Gastroesophageal sphincter (tissue), 4 donors: ENCODE measurements around the gene C5orf63. TPM values are rescaled to one million over a fixed set of nuclear protein-coding genes. Genes with fewer than 3 reads are reported as not detected.

Experiments
- ATAC-seq: fragments of 150-250 bp; one replicate; pipeline ENCODE4 v1.9.1; 2016; ENCODE audit warnings: mild to moderate bottlenecking, moderate library complexity
- H3K27ac ChIP-seq, 4 donors: fragments of 200-600 bp; sonication (generic) in 3 of 4; 1 replicate in 3 of 4; 2 replicates in 1 of 4; pipeline ENCODE4 v1.5.1; 2016 to 2019
- H3K27me3 ChIP-seq: fragments of 200-600 bp; sonication (generic); one replicate; pipeline ENCODE4 v1.5.1; 2019
- H3K36me3 ChIP-seq, 2 donors: fragments of 200-600 bp; sonication (generic); one replicate each; pipeline ENCODE4 v1.5.1; 2019; ENCODE audit warnings: control low read depth in 1 of 2
- H3K4me1 ChIP-seq, 3 donors: fragments of 200-600 bp; sonication (generic); 1 replicate in 2 of 3; 2 replicates in 1 of 3; pipeline ENCODE4 v1.5.1; 2016 to 2019; ENCODE audit warnings: control low read depth in 2 of 3
- H3K4me3 ChIP-seq, 2 donors: fragments of 200-600 bp; sonication (generic); one replicate each; pipeline ENCODE4 v1.5.1; 2019; ENCODE audit warnings: mild to moderate bottlenecking in 1 of 2, moderate library complexity in 1 of 2
- H3K9me3 ChIP-seq, 3 donors: fragments of 200-600 bp; sonication (generic); one replicate each; pipeline ENCODE4 v1.5.1; 2017 to 2019; ENCODE audit warnings: control low read depth in 2 of 3
- CTCF ChIP-seq, 4 experiments: fragments of 200-600 bp in 2 of 4; fragments of 450-650 bp in 2 of 4; sonication (generic) in 1 of 4; IDR thresholded peaks; one replicate each; pipeline ENCODE4 v1.5.1; 2017 to 2019; ENCODE audit warnings: antibody characterized with exemption in 4 of 4, mild to moderate bottlenecking in 2 of 4, moderate library complexity in 2 of 4
- EP300 ChIP-seq: sonication (generic); formaldehyde crosslinking; IDR thresholded peaks from one replicate; pipeline ENCODE4 v1.6.1; 2017; ENCODE audit warnings: antibody characterized with exemption, mild to moderate bottlenecking
- POLR2A ChIP-seq, 2 donors: fragments of 450-650 bp; IDR thresholded peaks; one replicate each; pipeline ENCODE4 v1.6.1; 2017; ENCODE audit warnings: antibody characterized with exemption in 2 of 2, mild to moderate bottlenecking in 2 of 2, moderate library complexity in 1 of 2
- POLR2AphosphoS5 ChIP-seq: sonication (generic); formaldehyde crosslinking; IDR thresholded peaks from one replicate; pipeline ENCODE4 v1.6.1; 2017; ENCODE audit warnings: antibody characterized with exemption
- WGBS, 2 donors: methylation state at CpG; one replicate each; pipeline ENCODE4 v1.1.5; 2018; ENCODE audit warnings: low coverage in 1 of 2; 5-methylcytosine and 5-hydroxymethylcytosine counted together
- total RNA-seq, 4 donors: library from RNA; depleted of rRNA; stranded (reverse); fragments of >200 nt; gene quantifications; one replicate each; pipeline ENCODE4 v1.1.0, GENCODE V29; 2016

The C5orf63 gene
- total RNA-seq, 4 donors from 2014 or later: 0.59 to 4.2 (median 2.1) TPM

- H3K27ac ChIP-seq: no peak overlapping the region
- peaks cover 0 to 12% of the 10 kb centered on the region in 2 donors for H3K36me3 ChIP-seq
- no peaks in the 10 kb centered on the region for H3K27me3 ChIP-seq
- TF ChIP-seq POLR2AphosphoS5 (no peak), CTCF (IDR thresholded peaks at IDR 0.05) (no peak), POLR2A (IDR thresholded peaks at IDR 0.05) (no peak), EP300 (no peak)
- H3K4me1 ChIP-seq: no peaks in the 10 kb centered on the region
- no peak overlapping the region for H3K4me3 ChIP-seq
- no peak for ATAC-seq
- WGBS, 2 donors: 93 to 94% methylated on average over 2 to 3 of the region's 3 CpGs
- no peaks in the 10 kb centered on the region for H3K9me3 ChIP-seq
Measured at GRCh38 chr5:127053049-127053448, 20.3 kb downstream of the C5orf63 start.

DNA sequence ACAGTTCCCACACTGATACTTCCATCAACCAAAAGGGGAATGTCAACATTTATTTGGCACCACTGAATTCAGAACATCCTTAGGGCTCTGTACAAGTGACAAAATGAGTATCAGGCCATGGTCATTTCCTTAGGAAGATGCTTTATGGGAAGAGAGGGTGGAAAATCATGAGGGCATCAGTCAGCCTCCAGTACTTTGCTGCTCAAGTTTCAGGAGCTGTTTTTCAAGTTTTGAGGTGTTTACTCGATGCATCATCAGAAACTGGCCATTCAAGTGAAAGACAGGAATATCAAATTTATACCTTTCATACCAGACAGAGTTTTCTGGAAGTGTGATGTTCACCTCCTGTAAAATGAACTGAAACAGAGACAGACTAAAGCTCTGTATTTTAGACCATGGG, 21.7 kb downstream of the C5orf63 start:
- Histone ChIP-seq H3K4me1 (no peaks in the 10 kb centered on the region), H3K36me3 (peaks cover 0 to 19% of the 10 kb centered on the region in 2 donors), H3K9me3 (no peaks in the 10 kb centered on the region), H3K27ac (no peak overlapping the region), H3K4me3 (no peak overlapping the region), H3K27me3 (no peaks in the 10 kb centered on the region)
- 90 to 100% methylated on average over 1 of the region's 1 CpG for WGBS, 2 donors
- ATAC-seq: no peak
- no peak for TF ChIP-seq CTCF (IDR thresholded peaks at IDR 0.05)
- no peak for TF ChIP-seq POLR2AphosphoS5
- TF ChIP-seq POLR2A (IDR thresholded peaks at IDR 0.05): no peak
- TF ChIP-seq EP300: no peak

- no peak for ATAC-seq
Measured at GRCh38 chr5:127046343-127047072, 26.8 kb downstream of the C5orf63 start.

GRCh38 chr5:127042593-127042992, 30.7 kb downstream of the C5orf63 start:
- Histone ChIP-seq H3K4me1 (peaks cover 0 to 12% (median 0%) of the 10 kb centered on the region in 3 donors), H3K9me3 (no peaks in the 10 kb centered on the region), H3K27ac (no peak overlapping the region), H3K36me3 (peaks cover 0 to 7% of the 10 kb centered on the region in 2 donors), H3K4me3 (no peak overlapping the region), H3K27me3 (no peaks in the 10 kb centered on the region)
- TF ChIP-seq POLR2A (IDR thresholded peaks at IDR 0.05): no peak
- TF ChIP-seq POLR2AphosphoS5: no peak
- no peak for TF ChIP-seq CTCF (IDR thresholded peaks at IDR 0.05)
- TF ChIP-seq EP300: no peak
- 91 to 93% methylated on average over 2 of the region's 2 CpGs for WGBS, 2 donors
- no peak for ATAC-seq

More at GRCh38 chr5:127046343-127047072, 26.8 kb downstream of the C5orf63 start:
- Histone ChIP-seq H3K36me3 (peaks cover 0 to 10% of the 10 kb centered on the region in 2 donors), H3K27ac (no peak overlapping the region), H3K27me3 (no peaks in the 10 kb centered on the region), H3K4me3 (no peak overlapping the region), H3K4me1 (peaks cover 0 to 4% (median 0%) of the 10 kb centered on the region in 3 donors), H3K9me3 (no peaks in the 10 kb centered on the region)
- 80 to 87% methylated on average over 2 to 4 of the region's 4 CpGs for WGBS, 2 donors
- no peak for TF ChIP-seq CTCF (IDR thresholded peaks at IDR 0.05)
- TF ChIP-seq POLR2A (IDR thresholded peaks at IDR 0.05): no peak
- no peak for TF ChIP-seq EP300
- no peak for TF ChIP-seq POLR2AphosphoS5

- no peak overlapping the region for H3K4me3 ChIP-seq
- H3K9me3 ChIP-seq: no peaks in the 10 kb centered on the region
- no peaks in the 10 kb centered on the region for H3K36me3 ChIP-seq
- 57 to 78% methylated on average over 3 of the region's 3 CpGs for WGBS, 2 donors
- peak; percentile 43 for ATAC-seq
- H3K4me1 ChIP-seq: peaks cover 0 to 12% (median 0%) of the 10 kb centered on the region in 3 donors
- no peak for TF ChIP-seq POLR2A (IDR thresholded peaks at IDR 0.05)
- no peak for TF ChIP-seq CTCF (IDR thresholded peaks at IDR 0.05)
- TF ChIP-seq EP300: no peak
- no peak for TF ChIP-seq POLR2AphosphoS5
- H3K27ac ChIP-seq: peak overlapping the region in 2 of 4 donors; percentile 39 to 53
- no peaks in the 10 kb centered on the region for H3K27me3 ChIP-seq
Measured at GRCh38 chr5:127041571-127041970, 31.7 kb downstream of the C5orf63 start.
